NCI-H2227 treated with DMSO at 0.1 percent for 48 hours (cell line): ENCODE results near the gene PACS2.
"Not testable (repeated sequence)": the region's sequence is repeated elsewhere in the genome, so short reads cannot be mapped to it uniquely, and the experiment has no call there.

Experiments used
- DNase-seq: peaks from one replicate; lab custom pipeline; 2025; lab: John Stamatoyannopoulos, UW

PACS2 gene

GRCh38 chr14:105351410-105351809, 36.9 kb downstream of the PACS2 start:
- no peak for DNase-seq

- DNase-seq = peak; percentile 77
Measured at GRCh38 chr14:105351920-105352851, 37.6 kb downstream of the PACS2 start.

- no peak for DNase-seq
Measured at GRCh38 chr14:105353136-105353535, 38.6 kb downstream of the PACS2 start.

- DNase-seq = no peak
Measured at GRCh38 chr14:105354541-105354940, 40.0 kb downstream of the PACS2 start.

GRCh38 chr14:105355049-105355575, 40.6 kb downstream of the PACS2 start:
- no peak for DNase-seq

GRCh38 chr14:105355850-105356604, 41.5 kb downstream of the PACS2 start:
- DNase-seq = no peak

- DNase-seq = no peak
Measured at GRCh38 chr14:105356927-105357326, 42.4 kb downstream of the PACS2 start.

- no peak for DNase-seq
Measured at GRCh38 chr14:105357626-105358025, 43.1 kb downstream of the PACS2 start.

- no peak for DNase-seq
Measured at GRCh38 chr14:105358140-105358846, 43.7 kb downstream of the PACS2 start.

- no peak for DNase-seq
Measured at GRCh38 chr14:105358943-105359342, 44.4 kb downstream of the PACS2 start.

GRCh38 chr14:105361412-105361811, 46.9 kb downstream of the PACS2 start:
- DNase-seq = not testable (repeated sequence)

GRCh38 chr14:105363847-105364708, 49.5 kb downstream of the PACS2 start:
- peak; percentile 46 for DNase-seq

- no peak for DNase-seq
Measured at GRCh38 chr14:105365101-105365500, 50.6 kb downstream of the PACS2 start.

GRCh38 chr14:105365681-105366080, 51.1 kb downstream of the PACS2 start:
- no peak for DNase-seq

GRCh38 chr14:105366386-105367074, 52.0 kb downstream of the PACS2 start:
- no peak for DNase-seq

GRCh38 chr14:105367116-105368031, 52.8 kb downstream of the PACS2 start:
- no peak for DNase-seq

- DNase-seq = no peak
Measured at GRCh38 chr14:105368032-105368417, 53.5 kb downstream of the PACS2 start.

GRCh38 chr14:105368426-105368825, 53.9 kb downstream of the PACS2 start:
- no peak for DNase-seq

GRCh38 chr14:105368910-105369652, 54.5 kb downstream of the PACS2 start:
- no peak for DNase-seq
